ENCODE data around the gene S100A14.

DNA sequence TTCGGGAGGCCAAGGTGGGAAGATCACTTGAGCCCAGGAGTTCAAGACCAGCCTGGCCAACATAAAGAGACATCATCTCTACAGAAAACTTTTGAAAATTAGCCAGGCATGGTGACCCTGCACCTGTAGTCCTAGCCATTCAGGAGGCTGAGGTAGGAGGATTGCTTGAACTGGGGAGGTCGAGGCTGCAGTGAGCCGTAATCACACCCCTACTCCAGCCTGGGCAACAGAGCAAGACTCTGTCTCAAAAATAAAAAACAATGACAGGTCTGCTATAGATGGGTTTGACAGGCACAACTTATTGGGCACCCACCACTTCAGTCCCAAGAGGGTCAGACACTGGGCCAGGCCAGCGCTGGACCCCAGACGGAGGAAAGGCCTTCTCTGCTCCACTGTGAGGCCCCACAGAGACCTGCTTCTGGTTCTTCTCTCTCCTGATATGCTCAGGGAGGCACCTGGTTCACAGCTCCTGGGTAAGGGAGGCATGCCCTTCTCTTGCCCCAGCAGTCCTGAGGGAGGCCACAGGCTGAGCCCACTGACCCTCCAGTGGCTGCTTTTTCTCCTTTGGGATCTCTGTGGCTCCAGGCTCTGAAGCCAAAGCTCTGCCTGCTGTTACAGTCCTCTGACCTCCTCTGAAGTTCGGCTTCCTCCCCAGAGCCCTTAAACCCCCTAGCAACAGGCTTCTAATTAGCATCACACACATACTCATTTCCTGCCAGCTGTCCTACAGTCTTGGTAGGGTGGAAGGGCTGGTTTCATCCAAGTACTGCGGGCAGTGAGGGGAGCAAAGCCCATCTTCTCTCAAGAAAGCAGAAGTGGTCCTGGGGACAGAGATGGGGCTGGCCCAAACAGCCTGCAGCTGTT, 17.6 kb downstream of the S100A14 start:
- TF ChIP-seq, protein P1, sequence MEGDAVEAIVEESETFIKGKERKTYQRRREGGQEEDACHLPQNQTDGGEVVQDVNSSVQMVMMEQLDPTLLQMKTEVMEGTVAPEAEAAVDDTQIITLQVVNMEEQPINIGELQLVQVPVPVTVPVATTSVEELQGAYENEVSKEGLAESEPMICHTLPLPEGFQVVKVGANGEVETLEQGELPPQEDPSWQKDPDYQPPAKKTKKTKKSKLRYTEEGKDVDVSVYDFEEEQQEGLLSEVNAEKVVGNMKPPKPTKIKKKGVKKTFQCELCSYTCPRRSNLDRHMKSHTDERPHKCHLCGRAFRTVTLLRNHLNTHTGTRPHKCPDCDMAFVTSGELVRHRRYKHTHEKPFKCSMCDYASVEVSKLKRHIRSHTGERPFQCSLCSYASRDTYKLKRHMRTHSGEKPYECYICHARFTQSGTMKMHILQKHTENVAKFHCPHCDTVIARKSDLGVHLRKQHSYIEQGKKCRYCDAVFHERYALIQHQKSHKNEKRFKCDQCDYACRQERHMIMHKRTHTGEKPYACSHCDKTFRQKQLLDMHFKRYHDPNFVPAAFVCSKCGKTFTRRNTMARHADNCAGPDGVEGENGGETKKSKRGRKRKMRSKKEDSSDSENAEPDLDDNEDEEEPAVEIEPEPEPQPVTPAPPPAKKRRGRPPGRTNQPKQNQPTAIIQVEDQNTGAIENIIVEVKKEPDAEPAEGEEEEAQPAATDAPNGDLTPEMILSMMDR (IDR thresholded peaks at IDR 0.05) = no peak
- no peak for TF ChIP-seq POLR2A (IDR thresholded peaks at IDR 0.05)
- no peak for TF ChIP-seq EP300 (IDR thresholded peaks at IDR 0.05)

Measured in stomach (tissue), 4 donors.